Transverse colon (tissue), 4 donors: ENCODE results near the gene P2RY2. TPM values are rescaled to one million over a fixed set of nuclear protein-coding genes. Genes with fewer than 3 reads are reported as not detected.
A peak's percentile ranks its signal among the peaks of the same experiment; 100 is the strongest.

Experiments
- DNase-seq: peaks from one replicate; pipeline ENCODE4 v3.0.0-alpha.2; 2019
- H3K27ac ChIP-seq, 4 donors: fragments of 200-600 bp; sonication (generic); 2 replicates each; pipeline ENCODE4 v1.5.1; 2016 to 2018; ENCODE audit warnings: inconsistent platforms in 4 of 4
- H3K27me3 ChIP-seq: fragments of 200-600 bp; sonication (generic); 2 replicates; pipeline ENCODE4 v1.5.1; 2017; ENCODE audit warnings: inconsistent platforms
- H3K36me3 ChIP-seq, 4 donors: fragments of 200-600 bp; sonication (generic); 2 replicates each; pipeline ENCODE4 v1.5.1; 2017 to 2019; ENCODE audit warnings: inconsistent platforms in 4 of 4
- H3K4me1 ChIP-seq, 4 donors: fragments of 200-600 bp; sonication (generic); 2 replicates each; pipeline ENCODE4 v1.5.1; 2017 to 2020; ENCODE audit warnings: inconsistent platforms in 4 of 4
- H3K4me3 ChIP-seq, 4 donors: fragments of 200-600 bp; sonication (generic); 1 replicate in 1 of 4; 2 replicates in 3 of 4; pipeline versions ENCODE4 v1.5.1 to v1.6.1; 2017 to 2019; ENCODE audit warnings: inconsistent platforms in 4 of 4
- H3K9me3 ChIP-seq, 2 donors: fragments of 200-600 bp; sonication (generic); 2 replicates each; pipeline ENCODE4 v1.5.1; 2017 to 2019; ENCODE audit warnings: inconsistent platforms in 2 of 2
- EP300 ChIP-seq: sonication (generic); formaldehyde crosslinking; IDR thresholded peaks from one replicate; pipeline ENCODE4 v1.6.1; 2017; ENCODE audit warnings: antibody characterized with exemption, low read depth
- POLR2A ChIP-seq: fragments of 450-650 bp; IDR thresholded peaks from one replicate; pipeline ENCODE4 v1.6.1; 2016; ENCODE audit warnings: antibody characterized with exemption, mild to moderate bottlenecking, moderate library complexity
- POLR2AphosphoS5 ChIP-seq, 3 donors: sonication (generic); formaldehyde crosslinking; IDR thresholded peaks; one replicate each; pipeline ENCODE4 v1.6.1; 2016; ENCODE audit warnings: antibody characterized with exemption in 3 of 3
- WGBS, 2 donors: methylation state at CpG; one replicate each; pipeline ENCODE4 v1.1.5; 2018; ENCODE audit warnings: low coverage in 1 of 2; 5-methylcytosine and 5-hydroxymethylcytosine counted together
- in situ Hi-C, 4 donors: fragments of 200-750 bp; cut with MboI; loops; one replicate each; pipeline versions ENCODE4 v1.15.0 to v1.15.1; 2017; ENCODE audit warnings: low sequenced_read_pairs in 3 of 4, low pct_ligation_motif_present in 1 of 4, low pct_unique_long_range_greater_than_20kb in 1 of 4
- intact Hi-C: fragments of 100-400 bp; cut with DNase I; formaldehyde crosslinking; loops from one replicate; pipeline ENCODE4 v1.15.1; 2023; ENCODE audit warnings: low total_unique reads
- total RNA-seq, 4 donors: library from RNA; depleted of rRNA; stranded (reverse); fragments of >200 nt; gene quantifications; one replicate each; pipeline ENCODE4 v1.1.0, GENCODE V29; 2016
- TF ChIP-seq, protein P1 (sequence below), 5 experiments: fragments of 200-600 bp in 3 of 5; fragments of 450-650 bp in 2 of 5; sonication (generic) in 3 of 5; IDR thresholded peaks; 1 replicate in 2 of 5; 2 replicates in 3 of 5; pipeline ENCODE4 v1.5.1; 2016 to 2017; ENCODE audit warnings: antibody characterized with exemption in 5 of 5, inconsistent platforms in 3 of 5, mild to moderate bottlenecking in 2 of 5, moderate library complexity in 1 of 5

The P2RY2 gene
- total RNA-seq, 4 donors from 2014 or later: 8.6 to 21.4 (median 12.6) TPM

DNA sequence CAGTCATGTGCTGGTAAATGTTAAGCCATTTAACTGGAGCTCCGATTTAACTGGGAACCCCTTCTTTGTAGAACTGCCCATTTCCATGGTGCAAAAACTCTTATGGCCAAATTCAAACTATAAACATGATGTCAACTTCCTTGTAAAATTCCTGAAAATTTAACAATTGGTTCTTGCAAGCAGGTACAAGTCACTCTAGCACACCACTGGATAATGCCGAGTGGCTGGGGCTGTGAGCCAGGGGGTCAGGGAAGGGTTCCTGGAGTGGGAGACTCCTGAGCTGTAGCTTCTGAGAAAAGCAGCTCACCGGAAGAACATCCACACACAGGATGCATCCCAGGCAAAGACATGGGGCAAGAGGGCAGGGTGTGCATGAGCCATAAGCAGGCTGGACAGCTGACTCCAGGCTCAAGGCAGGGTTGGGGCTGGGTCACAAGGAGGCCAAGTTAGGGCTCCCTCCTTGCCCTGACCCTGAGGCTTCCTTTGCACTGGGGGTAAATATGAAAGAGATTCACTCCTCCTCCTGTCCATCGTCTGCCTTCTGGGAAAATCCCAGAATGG lies 18.2 kb downstream of the P2RY2 start:
- DNase-seq: no peak
- Histone ChIP-seq H3K4me1 (peaks cover 0 to 6% (median 3%) of the 10 kb centered on the region in 4 donors), H3K27ac (no peak overlapping the region), H3K4me3 (no peak overlapping the region), H3K36me3 (no peaks in the 10 kb centered on the region), H3K9me3 (no peaks in the 10 kb centered on the region), H3K27me3 (no peaks in the 10 kb centered on the region)
- in situ Hi-C loops: loop anchor here in 3 of 4 donors (5.0 kb wide), 1 partner anchor 49 kb away; no protein-coding TSS in a partner anchor
- WGBS, 2 donors: 87% methylated on average over 4 of the region's 4 CpGs; no CpG with 5 or more reads in 1 of the 2 donors
- TF ChIP-seq, protein P1, sequence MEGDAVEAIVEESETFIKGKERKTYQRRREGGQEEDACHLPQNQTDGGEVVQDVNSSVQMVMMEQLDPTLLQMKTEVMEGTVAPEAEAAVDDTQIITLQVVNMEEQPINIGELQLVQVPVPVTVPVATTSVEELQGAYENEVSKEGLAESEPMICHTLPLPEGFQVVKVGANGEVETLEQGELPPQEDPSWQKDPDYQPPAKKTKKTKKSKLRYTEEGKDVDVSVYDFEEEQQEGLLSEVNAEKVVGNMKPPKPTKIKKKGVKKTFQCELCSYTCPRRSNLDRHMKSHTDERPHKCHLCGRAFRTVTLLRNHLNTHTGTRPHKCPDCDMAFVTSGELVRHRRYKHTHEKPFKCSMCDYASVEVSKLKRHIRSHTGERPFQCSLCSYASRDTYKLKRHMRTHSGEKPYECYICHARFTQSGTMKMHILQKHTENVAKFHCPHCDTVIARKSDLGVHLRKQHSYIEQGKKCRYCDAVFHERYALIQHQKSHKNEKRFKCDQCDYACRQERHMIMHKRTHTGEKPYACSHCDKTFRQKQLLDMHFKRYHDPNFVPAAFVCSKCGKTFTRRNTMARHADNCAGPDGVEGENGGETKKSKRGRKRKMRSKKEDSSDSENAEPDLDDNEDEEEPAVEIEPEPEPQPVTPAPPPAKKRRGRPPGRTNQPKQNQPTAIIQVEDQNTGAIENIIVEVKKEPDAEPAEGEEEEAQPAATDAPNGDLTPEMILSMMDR (IDR thresholded peaks at IDR 0.05): no peak
- no peak for TF ChIP-seq POLR2AphosphoS5 (IDR thresholded peaks at IDR 0.05)
- no peak for TF ChIP-seq EP300
- no peak for TF ChIP-seq POLR2A
- intact Hi-C loops: no loop called here

DNA sequence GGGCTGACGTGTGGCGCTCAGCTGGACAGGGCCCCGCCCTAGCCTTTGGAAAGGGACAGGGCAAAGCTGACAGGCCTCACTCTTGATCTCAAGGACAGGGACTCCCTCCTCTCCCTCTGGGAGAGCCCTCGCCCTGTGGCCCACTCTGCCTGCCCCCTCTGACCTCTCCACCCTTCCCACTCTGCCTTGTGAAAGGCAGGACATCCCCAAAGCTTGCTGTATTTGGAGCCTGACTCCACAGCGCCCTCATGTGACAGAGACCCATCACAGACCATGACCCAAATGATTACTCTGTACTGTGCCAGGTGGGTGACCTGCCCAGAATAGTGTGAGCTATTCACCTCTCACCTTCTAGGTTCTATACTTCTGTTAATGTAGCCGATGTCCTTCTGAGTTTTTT lies 18.8 kb downstream of the P2RY2 start:
- intact Hi-C loops: no loop called here
- no peak overlapping the region for H3K27ac ChIP-seq

DNA sequence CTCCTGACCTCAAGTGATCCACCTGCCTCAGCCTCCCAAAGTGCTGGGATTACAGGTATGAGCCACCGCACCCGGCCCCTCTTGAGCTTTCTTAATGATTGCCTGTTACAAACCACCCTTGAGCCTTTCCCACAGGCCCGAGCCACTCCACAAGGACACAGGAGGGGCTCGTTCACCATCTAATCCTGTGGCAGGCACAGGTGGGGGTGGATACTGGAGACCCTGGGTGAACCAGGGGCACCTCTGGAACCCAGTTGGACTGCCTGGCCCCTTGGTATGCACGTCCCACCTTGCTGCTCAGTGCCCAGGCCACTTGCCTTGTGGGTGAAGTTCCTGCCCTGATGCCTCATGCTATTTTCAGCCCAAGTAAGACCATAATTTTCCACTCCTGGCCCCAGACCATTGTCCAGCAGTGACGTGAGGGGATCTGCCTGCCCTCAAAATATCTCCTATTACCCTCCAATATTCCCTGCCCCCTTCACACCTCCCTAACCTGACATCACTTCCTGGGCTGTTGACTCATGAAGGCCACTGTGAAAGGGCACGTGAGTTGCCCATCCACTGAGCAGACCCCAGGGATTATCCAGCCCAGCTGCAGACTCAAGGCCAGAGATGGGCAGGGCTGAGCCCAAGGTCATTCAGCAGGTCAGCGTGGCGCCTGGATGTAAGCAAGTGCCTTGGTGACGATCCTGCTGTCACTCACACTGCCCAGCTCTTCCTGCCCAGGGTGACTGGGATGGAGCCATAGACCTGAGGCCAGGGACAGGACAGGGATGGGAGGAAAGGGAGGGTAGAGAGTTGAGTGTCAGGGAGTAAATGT lies 19.6 kb downstream of the P2RY2 start:
- DNase-seq: no peak
- intact Hi-C loops (no loop called here), in situ Hi-C loops (loop anchor here in 3 of 4 donors (5.0 kb wide), 1 partner anchor 50 kb away; no protein-coding TSS in a partner anchor)
- no peaks in the 10 kb centered on the region for H3K27me3 ChIP-seq
- H3K4me1 ChIP-seq: peaks cover 0 to 9% (median 3%) of the 10 kb centered on the region in 4 donors
- no peaks in the 10 kb centered on the region for H3K36me3 ChIP-seq
- WGBS, 2 donors: 60 to 81% methylated on average over 1 to 8 of the region's 10 CpGs
- H3K9me3 ChIP-seq: no peaks in the 10 kb centered on the region
- H3K4me3 ChIP-seq: no peak overlapping the region
- H3K27ac ChIP-seq: no peak overlapping the region
- TF ChIP-seq POLR2A: no peak

More for the DNA sequence above, 18.8 kb downstream of the P2RY2 start:
- WGBS, 2 donors: 29 to 65% methylated on average over 1 to 5 of the region's 6 CpGs
- H3K4me3 ChIP-seq: no peak overlapping the region
- no peaks in the 10 kb centered on the region for H3K9me3 ChIP-seq
- no peak for TF ChIP-seq POLR2A
- no peak for TF ChIP-seq EP300
- TF ChIP-seq, protein P1 (IDR thresholded peaks at IDR 0.05): peak; percentile 38 to 70 (median 56)
- no peak for TF ChIP-seq POLR2AphosphoS5 (IDR thresholded peaks at IDR 0.05)
- H3K36me3 ChIP-seq: no peaks in the 10 kb centered on the region
- no peaks in the 10 kb centered on the region for H3K27me3 ChIP-seq
- peak; percentile 62 for DNase-seq
- in situ Hi-C loops: loop anchor here in 3 of 4 donors (5.0 kb wide), 1 partner anchor 50 kb away; no protein-coding TSS in a partner anchor
- H3K4me1 ChIP-seq: peaks cover 0 to 6% (median 3%) of the 10 kb centered on the region in 4 donors

DNA sequence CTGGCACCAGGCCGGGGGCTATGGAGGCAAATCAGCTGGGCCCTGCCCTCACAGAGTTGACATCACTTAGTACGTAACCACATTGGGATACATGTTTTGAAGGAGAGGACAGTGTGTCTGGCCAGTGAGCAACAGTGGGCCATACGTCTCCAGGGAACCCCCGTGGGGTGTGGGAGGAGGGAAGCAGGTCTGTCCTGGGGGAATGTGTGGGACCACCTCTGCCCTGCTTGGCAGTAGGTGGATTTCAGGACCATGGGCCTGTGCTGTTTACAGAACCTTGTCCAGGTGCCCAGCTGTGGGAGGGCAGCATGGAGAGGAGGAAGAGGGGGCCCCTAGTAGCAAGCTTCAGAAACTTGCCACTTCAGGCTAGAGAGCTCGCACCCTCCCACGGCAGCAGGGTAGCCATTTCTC lies 21.0 kb downstream of the P2RY2 start:
- H3K36me3 ChIP-seq: no peaks in the 10 kb centered on the region
- H3K9me3 ChIP-seq: no peaks in the 10 kb centered on the region
- WGBS, 2 donors: 93% methylated on average over 6 of the region's 6 CpGs; no CpG with 5 or more reads in 1 of the 2 donors
- no peak overlapping the region for H3K27ac ChIP-seq
- TF ChIP-seq EP300 (no peak), POLR2A (no peak)
- no peak for DNase-seq
- no peak overlapping the region for H3K4me3 ChIP-seq
- in situ Hi-C loops: loop anchor here in 3 of 4 donors (5.0 kb wide), 1 partner anchor 52 kb away; no protein-coding TSS in a partner anchor
- intact Hi-C loops: no loop called here
- peaks cover 0 to 6% (median 0%) of the 10 kb centered on the region in 4 donors for H3K4me1 ChIP-seq
- H3K27me3 ChIP-seq: no peaks in the 10 kb centered on the region
